Mucosa of descending colon (tissue), 3 donors: ENCODE measurements around the gene S100G. TPM values are rescaled to one million over a fixed set of nuclear protein-coding genes. Genes with fewer than 3 reads are reported as not detected.
"Not testable (repeated sequence)": the region's sequence is repeated elsewhere in the genome, so short reads cannot be mapped to it uniquely, and the experiment has no call there.

Source experiments
- ATAC-seq: fragments of 200-7000 bp; cut with Tn5 transposase; one replicate; pipeline ENCODE4 v1.9.1; 2020; ENCODE audit warnings: mild to moderate bottlenecking, moderate library complexity
- DNase-seq, 3 donors: peaks; one replicate each; pipeline ENCODE4 v3.0.0-alpha.2; 2020
- H3K36me3 ChIP-seq: fragments of 200-600 bp; one replicate; pipeline ENCODE4 v1.8.0; 2021; ENCODE audit warnings: low read depth, mild to moderate bottlenecking
- H3K4me1 ChIP-seq: fragments of 200-600 bp; one replicate; pipeline ENCODE4 v1.8.0; 2021; ENCODE audit warnings: low read depth, mild to moderate bottlenecking
- H3K4me3 ChIP-seq: fragments of 200-600 bp; one replicate; pipeline ENCODE4 v1.8.0; 2021; ENCODE audit warnings: mild to moderate bottlenecking
- H3K9me3 ChIP-seq: fragments of 200-600 bp; one replicate; pipeline ENCODE4 v1.8.0; 2021; ENCODE audit warnings: mild to moderate bottlenecking
- CTCF ChIP-seq: fragments of 200-600 bp; IDR thresholded peaks from one replicate; pipeline ENCODE4 v1.8.0; 2022; ENCODE audit warnings: antibody characterized with exemption, mild to moderate bottlenecking
- intact Hi-C, 2 donors: fragments of 100-400 bp; cut with DNase I in 1 of 2; cut with micrococcal nuclease in 1 of 2; formaldehyde crosslinking; loops; one replicate each; pipeline versions ENCODE4 v1.11.0 to v1.11.1; 2022; cut with DNase I, micrococcal nuclease
- total RNA-seq, 3 donors: library from RNA; stranded (reverse); fragmentation: NEBNext Ultra II Directional in 2 of 3; extraction: Animal tissue kit (Norgen Biotek cat#: 25700) in 2 of 3; gene quantifications; one replicate each; pipeline versions ENCODE4 v1.2.1 to v1.2.4, GENCODE V29; 2021 to 2023
- donor health status: DM: no; HTN: no; CAD: no; lungs with moderate emphysema.
- donor health status: DM: no; HTN: no; CAD: no.
- donor health status: DM: no; HTN: yes; CAD: no.

The S100G gene
- total RNA-seq, 3 donors from 2014 or later, result not detected

GRCh38 chrX:16610121-16610621 lies 39.8 kb upstream of the S100G start:
- Histone ChIP-seq H3K9me3 (no peaks in the 10 kb centered on the region), H3K36me3 (no peaks in the 10 kb centered on the region), H3K4me3 (no peak overlapping the region), H3K4me1 (no peaks in the 10 kb centered on the region)
- TF ChIP-seq CTCF, result no peak
- peak; percentile 25 for ATAC-seq
- intact Hi-C loops, result no loop called here
- no peak for DNase-seq

GRCh38 chrX:16610654-16611053 lies 39.3 kb upstream of the S100G start:
- H3K4me1 ChIP-seq, H3K36me3 ChIP-seq, DNase-seq, H3K4me3 ChIP-seq, H3K9me3 ChIP-seq, intact Hi-C loops, ATAC-seq: not testable (repeated sequence)

- H3K36me3 ChIP-seq, result no peaks in the 10 kb centered on the region
- TF ChIP-seq CTCF, result no peak
- intact Hi-C loops, result no loop called here
- no peak overlapping the region for H3K4me3 ChIP-seq
- H3K4me1 ChIP-seq, result no peaks in the 10 kb centered on the region
- no peaks in the 10 kb centered on the region for H3K9me3 ChIP-seq
- ATAC-seq (no peak), DNase-seq (no peak)
Observed at GRCh38 chrX:16612257-16612897, 37.6 kb upstream of the S100G start.

GRCh38 chrX:16617382-16617781 lies 32.6 kb upstream of the S100G start:
- Histone ChIP-seq H3K4me3 (no peak overlapping the region), H3K36me3 (no peaks in the 10 kb centered on the region), H3K4me1 (no peaks in the 10 kb centered on the region), H3K9me3 (no peaks in the 10 kb centered on the region)
- ATAC-seq (no peak), DNase-seq (no peak)
- intact Hi-C loops, result no loop called here
- no peak for TF ChIP-seq CTCF

GRCh38 chrX:16618422-16618821 lies 31.5 kb upstream of the S100G start:
- ATAC-seq (no peak), DNase-seq (no peak)
- Histone ChIP-seq H3K36me3 (no peaks in the 10 kb centered on the region), H3K4me3 (no peak overlapping the region), H3K4me1 (no peaks in the 10 kb centered on the region), H3K9me3 (no peaks in the 10 kb centered on the region)
- TF ChIP-seq CTCF, result no peak
- intact Hi-C loops, result no loop called here

GRCh38 chrX:16619024-16619423 lies 30.9 kb upstream of the S100G start:
- TF ChIP-seq CTCF, result no peak
- no peak overlapping the region for H3K4me3 ChIP-seq
- DNase-seq (peak in 1 of 3 donors; percentile 8), ATAC-seq (peak; percentile 72)
- H3K36me3 ChIP-seq, result no peaks in the 10 kb centered on the region
- no peaks in the 10 kb centered on the region for H3K9me3 ChIP-seq
- H3K4me1 ChIP-seq, result no peaks in the 10 kb centered on the region
- intact Hi-C loops, result no loop called here

GRCh38 chrX:16628511-16628910 lies 21.4 kb upstream of the S100G start:
- H3K4me3 ChIP-seq, ATAC-seq, H3K36me3 ChIP-seq, intact Hi-C loops, DNase-seq, H3K9me3 ChIP-seq, H3K4me1 ChIP-seq: not testable (repeated sequence)
